GM12872 (cell line): ENCODE data around the gene CMKLR1.

ENCODE experiments used
- CTCF ChIP-seq: IDR thresholded peaks from 3 replicates; pipeline ENCODE4 v1.5.1; 2011; ENCODE audit warnings: low read depth, mild to moderate bottlenecking, low read length, moderate library complexity; ENCODE audit not compliant: insufficient read depth

The CMKLR1 gene

GRCh38 chr12:108305991-108306501 lies 33.1 kb downstream of the CMKLR1 start:
- TF ChIP-seq CTCF, result no peak

- no peak for TF ChIP-seq CTCF
Measured at GRCh38 chr12:108305520-108305919, 33.6 kb downstream of the CMKLR1 start.

GRCh38 chr12:108304633-108305032 lies 34.5 kb downstream of the CMKLR1 start:
- TF ChIP-seq CTCF, result no peak

DNA sequence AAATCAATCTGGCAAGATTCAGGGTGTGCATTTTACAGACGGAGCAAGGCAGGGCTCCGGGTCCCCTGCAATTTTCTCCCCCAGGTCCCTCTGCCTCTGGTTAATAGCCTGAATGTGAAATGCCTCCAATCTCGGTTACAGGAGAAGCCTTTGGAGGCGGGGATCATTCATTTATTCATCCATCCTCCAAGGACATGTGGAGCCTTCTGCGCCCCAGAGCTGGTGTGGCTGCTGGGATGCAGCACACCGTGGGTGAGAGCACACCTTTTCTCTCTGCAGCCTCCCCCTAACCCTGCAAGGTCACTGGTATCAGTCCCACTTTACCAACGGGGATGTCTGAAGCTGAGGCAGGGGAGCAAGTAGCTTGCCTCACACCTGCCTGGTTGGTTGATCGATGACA lies 35.4 kb downstream of the CMKLR1 start:
- no peak for TF ChIP-seq CTCF

GRCh38 chr12:108302403-108303311 lies 36.5 kb downstream of the CMKLR1 start:
- no peak for TF ChIP-seq CTCF

GRCh38 chr12:108302016-108302402 lies 37.1 kb downstream of the CMKLR1 start:
- TF ChIP-seq CTCF, result no peak

GRCh38 chr12:108301346-108301745 lies 37.8 kb downstream of the CMKLR1 start:
- no peak for TF ChIP-seq CTCF
